Measurements from ENCODE around the gene RTN3.

The RTN3 gene

GRCh38 chr11:63802637-63803414, 121.5 kb downstream of the RTN3 start:
- no peak overlapping the region for H3K4me3 ChIP-seq (ENCODE audit: low read length)
- no peaks in the 10 kb centered on the region for H3K4me1 ChIP-seq (ENCODE audit: insufficient read depth, low read length)
- no peaks in the 10 kb centered on the region for H3K9me3 ChIP-seq (ENCODE audit: low read length)
- no peaks in the 10 kb centered on the region for H3K27me3 ChIP-seq (ENCODE audit: insufficient read depth, low read length)
- H3K36me3 ChIP-seq (ENCODE audit: insufficient read depth, low read length), result no peaks in the 10 kb centered on the region
- no peak overlapping the region for H2AFZ ChIP-seq (ENCODE audit: low read depth, low read length)

GRCh38 chr11:63804259-63804658, 123.0 kb downstream of the RTN3 start:
- Histone ChIP-seq H2AFZ (ENCODE audit: low read depth, low read length) (no peak overlapping the region), H3K4me1 (ENCODE audit: insufficient read depth, low read length) (no peaks in the 10 kb centered on the region), H3K36me3 (ENCODE audit: insufficient read depth, low read length) (no peaks in the 10 kb centered on the region), H3K4me3 (ENCODE audit: low read length) (no peak overlapping the region), H3K27me3 (ENCODE audit: insufficient read depth, low read length) (no peaks in the 10 kb centered on the region), H3K9me3 (ENCODE audit: low read length) (no peaks in the 10 kb centered on the region)

- H3K9me3 ChIP-seq (ENCODE audit: low read length), result no peaks in the 10 kb centered on the region
- no peaks in the 10 kb centered on the region for H3K27me3 ChIP-seq (ENCODE audit: insufficient read depth, low read length)
- H3K36me3 ChIP-seq (ENCODE audit: insufficient read depth, low read length), result no peaks in the 10 kb centered on the region
- no peaks in the 10 kb centered on the region for H3K4me1 ChIP-seq (ENCODE audit: insufficient read depth, low read length)
- no peak overlapping the region for H2AFZ ChIP-seq (ENCODE audit: low read depth, low read length)
- H3K4me3 ChIP-seq (ENCODE audit: low read length), result no peak overlapping the region
Observed at GRCh38 chr11:63805844-63806415, 124.6 kb downstream of the RTN3 start.

Measured in neuron (in vitro differentiated cells).